Activated CD4-positive, alpha-beta T cell treated with anti-CD3 and anti-CD28 coated beads for 48 hours (primary cell): ENCODE results near the gene SLC28A1.
"Not testable (repeated sequence)": the region's sequence is repeated elsewhere in the genome, so short reads cannot be mapped to it uniquely, and the experiment has no call there.

Experiments used
- DNase-seq: peaks from one replicate; pipeline ENCODE4 v3.0.0-alpha.2; 2020

Gene SLC28A1

DNA sequence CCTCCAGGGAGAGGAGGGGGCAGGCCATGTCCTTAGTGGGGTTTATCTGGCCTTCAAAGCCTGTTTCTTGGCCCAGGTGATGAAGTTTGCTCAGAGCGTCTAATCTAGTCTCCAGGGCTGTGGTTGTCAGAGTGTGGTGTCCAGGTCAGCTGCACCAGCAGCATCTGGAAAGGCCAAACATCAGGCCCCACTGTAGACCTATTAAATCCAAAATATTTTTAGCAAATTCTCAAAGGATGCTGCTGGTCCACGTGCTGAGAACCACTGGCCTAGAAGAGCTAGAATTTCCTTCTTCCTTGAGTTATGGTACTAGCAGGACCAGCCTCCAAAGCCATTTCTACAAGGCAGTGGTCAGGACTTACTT lies 28.9 kb downstream of the SLC28A1 start:
- no peak for DNase-seq

GRCh38 chr15:84914351-84914750 lies 29.9 kb downstream of the SLC28A1 start:
- DNase-seq: no peak

GRCh38 chr15:84914909-84915605 lies 30.6 kb downstream of the SLC28A1 start:
- DNase-seq: peak; percentile 77

- DNase-seq: no peak
These were observed 31.1 kb downstream of the SLC28A1 start for GRCh38 chr15:84915606-84915958.

- no peak for DNase-seq
These were observed 33.0 kb downstream of the SLC28A1 start for GRCh38 chr15:84917452-84917851.

DNA sequence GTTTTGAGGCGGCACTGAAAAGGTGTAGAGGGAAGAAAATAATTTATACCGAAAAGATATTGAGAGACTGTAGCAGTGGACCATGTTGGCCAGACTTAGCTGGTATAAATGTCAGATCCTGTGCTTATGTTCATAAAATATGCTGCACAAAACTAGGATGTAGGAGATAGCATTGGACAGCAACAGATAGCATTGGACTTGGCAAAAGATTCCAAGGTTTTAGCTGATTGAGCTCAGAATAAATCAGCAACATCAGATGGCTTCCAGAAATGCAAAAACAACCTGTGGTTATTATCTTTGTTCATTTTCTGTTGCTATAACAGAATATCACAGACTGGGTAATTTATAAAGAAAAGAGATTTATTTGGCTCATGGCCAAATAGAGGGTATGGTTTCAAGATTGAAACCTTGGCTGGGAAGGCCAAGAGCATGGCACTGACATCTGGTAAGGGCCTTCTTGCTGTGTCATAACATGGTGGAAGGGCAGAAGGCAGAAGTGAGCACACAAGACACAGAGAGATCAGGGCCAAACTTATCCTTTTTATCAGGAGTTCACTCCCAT lies 34.7 kb downstream of the SLC28A1 start:
- no peak for DNase-seq

DNA sequence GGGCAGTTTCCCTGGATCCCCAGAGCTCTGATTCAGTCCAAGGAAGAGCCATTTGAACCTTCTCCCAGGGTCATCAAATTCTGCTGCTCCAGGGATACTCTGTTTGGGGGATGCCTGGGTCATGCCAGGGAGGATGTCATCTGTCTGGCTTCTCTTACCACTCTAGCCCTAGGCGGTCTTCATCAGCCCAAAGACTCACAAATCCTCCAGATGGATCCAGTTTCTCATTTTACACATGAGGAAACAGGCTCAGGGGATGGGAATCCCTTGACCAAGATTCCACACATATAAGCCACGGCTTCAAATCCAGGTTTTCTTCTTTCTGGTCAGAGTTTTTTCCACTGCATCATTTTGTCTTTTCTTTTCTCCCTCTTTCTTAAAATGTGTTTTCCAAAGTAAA lies 36.7 kb downstream of the SLC28A1 start:
- no peak for DNase-seq

GRCh38 chr15:84922530-84922929 lies 38.1 kb downstream of the SLC28A1 start:
- DNase-seq: no peak

DNA sequence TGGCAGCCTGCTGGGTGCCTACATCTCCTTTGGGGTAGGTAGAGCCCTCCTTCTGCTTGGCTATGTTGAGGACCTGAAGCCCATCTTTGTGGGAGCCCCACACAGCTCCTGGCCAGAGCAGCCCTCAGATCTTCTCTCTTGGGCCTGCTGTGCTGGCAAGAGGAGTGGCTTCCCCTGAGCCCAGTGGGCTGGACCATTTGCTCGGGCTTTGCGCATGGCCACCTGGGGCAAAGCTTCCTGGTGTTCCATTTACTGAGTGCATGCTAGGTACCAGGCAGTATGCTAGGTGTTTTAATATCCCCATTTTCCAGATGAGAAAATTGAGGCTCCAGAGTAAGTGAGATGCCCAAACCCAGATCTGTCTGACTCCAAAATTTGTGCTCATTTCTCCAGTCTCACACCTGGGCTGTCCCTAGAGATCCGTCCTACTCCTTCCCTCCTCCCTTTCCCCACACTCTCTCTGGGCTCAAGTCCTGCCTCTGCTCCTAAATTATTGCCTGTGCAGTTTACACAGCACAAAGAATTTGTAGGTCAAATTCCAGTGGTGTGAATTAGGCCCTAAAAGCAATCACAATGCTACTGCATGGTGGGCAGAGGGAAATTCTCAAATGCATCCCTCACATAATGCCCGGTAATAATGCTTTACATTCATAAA lies 39.7 kb downstream of the SLC28A1 start:
- no peak for DNase-seq

GRCh38 chr15:84924821-84925569 lies 40.5 kb downstream of the SLC28A1 start:
- DNase-seq: not testable (repeated sequence)

DNA sequence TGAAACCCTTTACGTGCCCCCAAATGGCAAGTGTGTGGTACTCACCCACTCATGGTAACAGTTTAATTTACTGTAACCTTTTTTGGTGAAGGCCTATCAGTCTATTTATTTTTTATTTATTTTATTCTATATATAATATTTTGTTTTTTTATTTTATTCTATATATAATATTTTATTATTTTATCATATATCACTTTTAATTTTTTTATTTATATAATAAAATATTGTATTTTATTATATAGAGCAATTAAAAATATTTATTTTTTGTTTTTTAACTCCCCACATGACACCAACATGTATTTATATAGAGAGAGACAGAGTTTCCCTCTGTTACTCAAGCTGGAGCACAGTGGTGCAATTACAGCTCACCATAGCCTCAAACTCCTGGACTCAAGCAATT lies 41.4 kb downstream of the SLC28A1 start:
- no peak for DNase-seq

- no peak for DNase-seq
These were observed 42.2 kb downstream of the SLC28A1 start for GRCh38 chr15:84926491-84927230.

DNA sequence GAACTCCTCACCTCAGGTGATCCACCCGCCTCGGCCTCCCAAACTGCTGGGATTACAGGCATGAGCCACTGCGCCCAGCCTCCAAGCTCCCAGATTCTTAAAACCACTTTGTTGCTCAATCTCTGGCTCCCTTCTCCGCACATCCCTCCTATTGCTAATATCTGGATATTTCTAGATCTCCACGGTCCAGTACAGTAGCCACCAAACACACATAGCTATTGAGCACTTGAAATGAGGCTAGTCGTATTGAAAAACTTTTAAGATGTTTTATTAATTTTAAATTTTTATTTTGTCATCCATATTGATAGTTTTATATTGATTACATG lies 44.3 kb downstream of the SLC28A1 start:
- DNase-seq: no peak

GRCh38 chr15:84929795-84930603 lies 45.5 kb downstream of the SLC28A1 start:
- DNase-seq: peak; percentile 34

DNA sequence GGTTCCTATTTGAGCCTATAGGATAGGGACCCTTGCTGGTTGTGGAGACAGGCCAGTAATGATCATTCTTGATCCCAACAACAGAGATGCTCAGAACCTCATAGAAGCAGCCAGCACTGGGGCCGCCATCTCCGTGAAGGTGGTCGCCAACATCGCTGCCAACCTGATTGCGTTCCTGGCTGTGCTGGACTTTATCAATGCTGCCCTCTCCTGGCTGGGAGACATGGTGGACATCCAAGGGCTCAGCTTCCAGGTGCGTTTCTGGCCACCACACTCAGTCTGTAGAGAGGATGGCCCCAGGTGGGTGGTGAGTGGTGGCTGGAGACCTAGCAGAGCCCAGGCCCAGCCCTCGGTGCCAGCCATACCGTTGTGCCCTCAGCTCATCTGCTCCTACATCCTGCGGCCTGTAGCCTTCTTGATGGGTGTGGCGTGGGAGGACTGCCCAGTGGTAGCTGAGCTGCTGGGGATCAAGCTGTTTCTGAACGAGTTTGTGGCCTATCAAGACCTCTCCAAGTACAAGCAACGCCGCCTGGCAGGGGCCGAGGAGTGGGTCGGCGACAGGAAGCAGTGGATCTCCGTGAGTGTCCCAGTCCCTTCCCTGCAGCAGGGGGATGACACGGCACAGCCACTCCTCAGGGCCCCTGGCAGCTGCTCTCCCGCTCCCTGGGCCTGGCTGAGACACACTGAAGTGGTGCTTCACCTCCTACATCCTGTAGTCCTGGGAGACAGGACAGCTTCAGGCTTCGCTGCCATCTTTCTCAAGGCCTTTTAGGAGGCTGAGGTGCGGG lies 50.7 kb downstream of the SLC28A1 start:
- no peak for DNase-seq

- no peak for DNase-seq
These were observed 52.7 kb downstream of the SLC28A1 start for GRCh38 chr15:84937144-84937543.

DNA sequence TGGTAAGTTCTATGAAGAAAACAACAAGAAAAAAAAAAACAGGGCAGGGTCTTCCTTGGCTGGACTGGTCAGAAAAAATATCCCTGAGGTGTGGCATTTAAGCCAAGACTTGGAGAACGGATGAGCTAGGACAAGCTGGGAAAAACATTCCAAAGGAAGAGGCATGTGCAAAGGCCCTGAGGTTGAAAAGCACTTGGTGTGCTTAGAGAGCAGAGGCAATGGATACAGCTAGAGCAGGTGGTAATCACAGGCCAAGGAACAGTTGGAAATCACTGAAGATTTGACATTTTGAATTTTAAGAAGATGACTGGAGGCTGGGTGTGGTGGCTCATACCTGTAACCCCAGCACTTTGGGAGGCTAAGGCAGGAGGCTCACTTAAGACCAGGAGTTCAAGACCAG lies 54.3 kb downstream of the SLC28A1 start:
- no peak for DNase-seq

GRCh38 chr15:84940399-84940798 lies 55.9 kb downstream of the SLC28A1 start:
- no peak for DNase-seq

DNA sequence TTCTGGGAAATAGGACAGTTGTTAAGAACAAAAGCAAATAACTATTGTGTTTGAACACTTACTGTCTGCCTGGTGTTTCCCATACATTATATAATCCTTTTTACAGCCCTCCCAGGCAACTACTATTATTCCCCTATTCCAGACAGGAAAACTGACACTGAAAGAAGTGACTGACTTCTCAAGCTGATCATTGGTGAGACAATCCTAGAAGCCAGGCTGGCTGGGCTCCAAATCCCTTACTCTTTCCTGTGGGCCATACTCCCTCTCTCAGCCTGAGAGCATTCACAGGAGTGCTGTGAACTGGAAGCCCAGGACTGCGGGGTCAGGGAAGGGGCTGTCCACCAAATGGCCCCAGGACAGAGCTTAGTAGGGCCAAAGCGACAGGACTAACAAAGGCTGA lies 58.0 kb downstream of the SLC28A1 start:
- DNase-seq: no peak

- DNase-seq: no peak
These were observed 59.8 kb downstream of the SLC28A1 start for GRCh38 chr15:84944311-84944710.

- no peak for DNase-seq
These were observed 60.4 kb downstream of the SLC28A1 start for GRCh38 chr15:84944861-84945260.
